H9 (cell line): ENCODE results near the gene FEM1C. TPM values are rescaled to one million over a fixed set of nuclear protein-coding genes. Genes with fewer than 3 reads are reported as not detected.

ENCODE experiments used
- DNase-seq: peaks from one replicate; pipeline ENCODE4 v3.0.0-alpha.2; 2017
- H2AFZ ChIP-seq: one replicate; pipeline ENCODE4 v1.6.1; 2013; ENCODE audit warnings: mild to moderate bottlenecking, low read length, control low read depth, moderate library complexity
- H2AK5ac ChIP-seq: 2 replicates; pipeline ENCODE4 v1.6.1; 2013; ENCODE audit warnings: low read length, control low read depth, mixed read lengths; ENCODE audit not compliant: insufficient read length
- H2BK120ac ChIP-seq: one replicate; pipeline ENCODE4 v1.6.1; 2013; ENCODE audit warnings: low read depth, mild to moderate bottlenecking, low read length, control low read depth, inconsistent platforms; ENCODE audit not compliant: poor library complexity, severe bottlenecking
- H2BK12ac ChIP-seq: 2 replicates; pipeline ENCODE4 v1.6.1; 2013; ENCODE audit warnings: low read length, control low read depth, mixed read lengths, low read depth; ENCODE audit not compliant: insufficient read length
- H2BK15ac ChIP-seq: 2 replicates; pipeline ENCODE4 v1.6.1; 2013; ENCODE audit warnings: low read depth, low read length, control low read depth
- H2BK20ac ChIP-seq: one replicate; pipeline ENCODE4 v1.6.1; 2013; ENCODE audit warnings: low read depth, mild to moderate bottlenecking, low read length, control low read depth, inconsistent platforms; ENCODE audit not compliant: poor library complexity, severe bottlenecking
- H2BK5ac ChIP-seq: 2 replicates; pipeline ENCODE4 v1.6.1; 2013; ENCODE audit warnings: low read length, control low read depth, mixed read lengths; ENCODE audit not compliant: insufficient read length
- H3K14ac ChIP-seq: 2 replicates; pipeline ENCODE4 v1.6.1; 2013; ENCODE audit warnings: low read length, control low read depth; ENCODE audit not compliant: insufficient read depth
- H3K18ac ChIP-seq: 2 replicates; pipeline ENCODE4 v1.6.1; 2013; ENCODE audit warnings: low read depth, mild to moderate bottlenecking, mixed read lengths, low read length, control low read depth; ENCODE audit not compliant: insufficient read length
- H3K23ac ChIP-seq: 2 replicates; pipeline ENCODE4 v1.6.1; 2013; ENCODE audit warnings: low read length, control low read depth, mixed read lengths, low read depth; ENCODE audit not compliant: insufficient read length
- H3K23me2 ChIP-seq: 2 replicates; pipeline ENCODE4 v1.6.1; 2013; ENCODE audit warnings: low read depth, mild to moderate bottlenecking, mixed read lengths, low read length, control low read depth; ENCODE audit not compliant: insufficient read length, poor library complexity, severe bottlenecking
- H3K27ac ChIP-seq: 2 replicates; pipeline ENCODE4 v1.5.1; 2013; ENCODE audit warnings: low read length, control low read depth, mixed read lengths, low read depth; ENCODE audit not compliant: insufficient read length
- H3K27me3 ChIP-seq: 2 replicates; pipeline ENCODE4 v1.6.1; 2013; ENCODE audit warnings: low read length, control low read depth, inconsistent platforms; ENCODE audit not compliant: insufficient read depth
- H3K4ac ChIP-seq: 2 replicates; pipeline ENCODE4 v1.6.1; 2013; ENCODE audit warnings: low read depth, mild to moderate bottlenecking, control low read depth, inconsistent platforms, low read length, moderate library complexity
- H3K4me1 ChIP-seq: 2 replicates; pipeline ENCODE4 v1.6.1; 2013; ENCODE audit warnings: low read length, control low read depth, inconsistent platforms; ENCODE audit not compliant: insufficient read depth
- H3K4me2 ChIP-seq: 2 replicates; pipeline ENCODE4 v1.6.1; 2013; ENCODE audit warnings: low read length, control low read depth, mixed read lengths; ENCODE audit not compliant: insufficient read length, insufficient read depth
- H3K56ac ChIP-seq: 2 replicates; pipeline ENCODE4 v1.6.1; 2013; ENCODE audit warnings: low read depth, mild to moderate bottlenecking, mixed read lengths, low read length, control low read depth; ENCODE audit not compliant: insufficient read length
- H3K79me1 ChIP-seq: 2 replicates; pipeline ENCODE4 v1.6.1; 2013; ENCODE audit warnings: low read depth, mild to moderate bottlenecking, moderate library complexity, low read length, control low read depth, inconsistent platforms; ENCODE audit not compliant: insufficient read depth, poor library complexity, severe bottlenecking
- H3K79me2 ChIP-seq: 2 replicates; pipeline ENCODE4 v1.6.1; 2013; ENCODE audit warnings: low read length, control low read depth, inconsistent platforms; ENCODE audit not compliant: insufficient read depth
- H3K9ac ChIP-seq: 2 replicates; pipeline ENCODE4 v1.6.1; 2013; ENCODE audit warnings: low read length, control low read depth, mixed read lengths; ENCODE audit not compliant: insufficient read length; ENCODE audit errors: extremely low read depth
- H3K9me3 ChIP-seq: one replicate; pipeline ENCODE4 v1.6.1; 2013; ENCODE audit warnings: low read depth, low read length, inconsistent platforms; ENCODE audit not compliant: control insufficient read depth
- H3T11ph ChIP-seq: one replicate; pipeline ENCODE4 v1.6.1; 2013; ENCODE audit warnings: mild to moderate bottlenecking, low read length, control low read depth, inconsistent platforms
- H4K20me1 ChIP-seq: one replicate; pipeline ENCODE4 v1.6.1; 2013; ENCODE audit not compliant: control insufficient read depth, insufficient read length, insufficient read depth
- H4K5ac ChIP-seq: 2 replicates; pipeline ENCODE4 v1.6.1; 2013; ENCODE audit warnings: low read depth, mild to moderate bottlenecking, mixed read lengths, low read length, control low read depth; ENCODE audit not compliant: insufficient read length
- H4K8ac ChIP-seq: replicated peaks from 2 replicates; pipeline ENCODE4 v1.6.1; 2013; ENCODE audit warnings: low read length, control low read depth, mixed read lengths, low read depth; ENCODE audit not compliant: insufficient read length
- H4K91ac ChIP-seq: 2 replicates; pipeline ENCODE4 v1.6.1; 2013; ENCODE audit warnings: low read depth, mild to moderate bottlenecking, moderate library complexity, mixed read lengths, low read length, control low read depth; ENCODE audit not compliant: insufficient read length
- H3K27ac Mint-ChIP-seq, 3 experiments: 2 replicates in 2 of 3; 3 replicates in 1 of 3; pipeline ENCODE4 v1.8.0; 2020 to 2021; ENCODE audit warnings: mixed read lengths in 3 of 3, mild to moderate bottlenecking in 1 of 3, moderate library complexity in 1 of 3
- H3K27me3 Mint-ChIP-seq: 2 replicates; pipeline ENCODE4 v1.8.0; 2021; ENCODE audit warnings: low read depth, mild to moderate bottlenecking, moderate library complexity, mixed read lengths
- H3K36me3 Mint-ChIP-seq, 3 experiments: 2 replicates in 2 of 3; 3 replicates in 1 of 3; pipeline ENCODE4 v1.8.0; 2020 to 2021; ENCODE audit warnings: low read depth in 3 of 3, mixed read lengths in 3 of 3; ENCODE audit not compliant: insufficient read depth in 1 of 3
- H3K4me1 Mint-ChIP-seq, 2 experiments: 2 replicates each; pipeline ENCODE4 v1.8.0; 2020; ENCODE audit warnings: mixed read lengths in 2 of 2
- H3K4me3 Mint-ChIP-seq, 2 experiments: 2 replicates in 1 of 2; 3 replicates in 1 of 2; pipeline ENCODE4 v1.8.0; 2020 to 2021; ENCODE audit warnings: mild to moderate bottlenecking in 2 of 2, mixed read lengths in 2 of 2, moderate library complexity in 1 of 2
- H3K9me3 Mint-ChIP-seq, 2 experiments: 2 replicates in 1 of 2; 3 replicates in 1 of 2; pipeline ENCODE4 v1.8.0; 2020; ENCODE audit warnings: mild to moderate bottlenecking in 2 of 2, mixed read lengths in 2 of 2, moderate library complexity in 1 of 2
- WGBS: extraction: QIAGEN DNeasy Blood & Tissue Kit; methylation state at CpG from one replicate; pipeline ENCODE4 v1.1.7; 2013; ENCODE audit warnings: missing lambda C conversion rate, low lambda C conversion rate, mixed read lengths; ENCODE audit not compliant: insufficient read length; ENCODE audit errors: extremely low coverage; 5-methylcytosine and 5-hydroxymethylcytosine counted together
- total RNA-seq: library from RNA; stranded (reverse); gene quantifications from 2 replicates; pipeline ENCODE4 v1.2.1, GENCODE V29; 2021
- TF ChIP-seq, protein P1 (sequence below): fragments of 200-600 bp; sonication (generic); conservative IDR thresholded peaks from 3 replicates; pipeline ENCODE4 v1.8.0; 2021; ENCODE audit warnings: antibody characterized with exemption, mild to moderate bottlenecking

The FEM1C gene
- total RNA-seq, 1 experiment from 2014 or later: 15.2 TPM

DNA sequence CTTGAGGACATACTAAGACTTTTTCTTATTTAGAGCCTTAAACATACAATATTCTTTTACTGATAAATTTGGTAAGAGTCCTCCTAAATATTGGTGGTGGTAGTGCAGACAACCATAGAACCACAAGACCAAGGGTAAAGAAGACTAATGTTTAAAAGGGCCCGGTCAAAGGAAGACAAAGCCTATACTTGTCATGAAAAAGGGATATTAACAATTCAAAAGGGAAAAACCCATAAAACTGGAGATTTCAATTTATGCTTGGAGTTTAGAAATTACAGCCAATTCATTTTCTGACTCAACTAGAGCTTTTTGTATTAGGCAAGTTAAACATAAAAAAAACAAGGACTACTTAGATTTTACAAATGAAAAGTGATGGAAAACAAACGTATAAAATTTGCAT, 24.4 kb downstream of the FEM1C start:
- Histone ChIP-seq H4K91ac (no peak overlapping the region), H3K18ac (no peak overlapping the region), H2BK5ac (no peak overlapping the region), H2AFZ (no peak overlapping the region), H3K9ac (no peak overlapping the region), H3K23me2 (no peaks in the 10 kb centered on the region), H3K79me1 (peaks cover 2% of the 10 kb centered on the region), H4K5ac (no peak overlapping the region), H2BK15ac (no peak overlapping the region), H4K8ac (no peak overlapping the region), H2AK5ac (no peak overlapping the region), H3K27me3 (no peaks in the 10 kb centered on the region), H3K9me3 (no peaks in the 10 kb centered on the region), H3K4ac (no peak overlapping the region), H2BK20ac (no peak overlapping the region), H3K14ac (no peak overlapping the region), H3K4me1 (no peaks in the 10 kb centered on the region), H3K23ac (no peak overlapping the region), H4K20me1 (no peaks in the 10 kb centered on the region), H3K56ac (no peak overlapping the region), H2BK12ac (no peak overlapping the region), H2BK120ac (no peak overlapping the region), H3K4me2 (no peak overlapping the region), H3K27ac (no peak overlapping the region), H3T11ph (no peak overlapping the region), H3K79me2 (no peaks in the 10 kb centered on the region; the same call in 1 of the 2 replicates)
- TF ChIP-seq, protein P1, sequence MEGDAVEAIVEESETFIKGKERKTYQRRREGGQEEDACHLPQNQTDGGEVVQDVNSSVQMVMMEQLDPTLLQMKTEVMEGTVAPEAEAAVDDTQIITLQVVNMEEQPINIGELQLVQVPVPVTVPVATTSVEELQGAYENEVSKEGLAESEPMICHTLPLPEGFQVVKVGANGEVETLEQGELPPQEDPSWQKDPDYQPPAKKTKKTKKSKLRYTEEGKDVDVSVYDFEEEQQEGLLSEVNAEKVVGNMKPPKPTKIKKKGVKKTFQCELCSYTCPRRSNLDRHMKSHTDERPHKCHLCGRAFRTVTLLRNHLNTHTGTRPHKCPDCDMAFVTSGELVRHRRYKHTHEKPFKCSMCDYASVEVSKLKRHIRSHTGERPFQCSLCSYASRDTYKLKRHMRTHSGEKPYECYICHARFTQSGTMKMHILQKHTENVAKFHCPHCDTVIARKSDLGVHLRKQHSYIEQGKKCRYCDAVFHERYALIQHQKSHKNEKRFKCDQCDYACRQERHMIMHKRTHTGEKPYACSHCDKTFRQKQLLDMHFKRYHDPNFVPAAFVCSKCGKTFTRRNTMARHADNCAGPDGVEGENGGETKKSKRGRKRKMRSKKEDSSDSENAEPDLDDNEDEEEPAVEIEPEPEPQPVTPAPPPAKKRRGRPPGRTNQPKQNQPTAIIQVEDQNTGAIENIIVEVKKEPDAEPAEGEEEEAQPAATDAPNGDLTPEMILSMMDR: no peak
- DNase-seq: no peak
- H3K27me3 Mint-ChIP-seq: no peaks in the 10 kb centered on the region
- H3K27ac Mint-ChIP-seq: peak overlapping the region in 1 of 3 experiments; percentile 16; a peak in 1 of 7 replicates
- no peak overlapping the region for H3K4me3 Mint-ChIP-seq
- no CpG with 5 or more reads among the region's 2 CpGs for WGBS
- H3K36me3 Mint-ChIP-seq: peaks cover 3 to 16% (median 12%) of the 10 kb centered on the region in 3 experiments; a peak in 6 of 7 replicates
- no peaks in the 10 kb centered on the region for H3K9me3 Mint-ChIP-seq
- peaks cover 23% of the 10 kb centered on the region in 2 experiments for H3K4me1 Mint-ChIP-seq
